GM12878 (cell line): ENCODE data around the gene CCDC83. TPM values are rescaled to one million over a fixed set of nuclear protein-coding genes. Genes with fewer than 3 reads are reported as not detected.

ENCODE experiments used
- ATAC-seq: fragments of 200-7000 bp; cut with Tn5 transposase; 3 replicates; pipeline ENCODE4 v1.9.1; 2020; ENCODE audit warnings: mild to moderate bottlenecking, moderate library complexity
- BruUV-seq: library from RNA; stranded (reverse); fragments of 400-500 nt; replicated peaks from 2 replicates; lab custom pipeline; 2021; lab: Mats Ljungman, UMichigan
- CTCF ChIA-PET: fragments of 300-600 bp; sonication (Branson Sonifier 250); formaldehyde crosslinking; extraction: SDS; loops from one replicate; lab custom pipeline; 2021; ENCODE audit warnings: inconsistent platforms; lab: Yijun Ruan, JAX
- POLR2A ChIA-PET: fragments of 350-600 bp; formaldehyde crosslinking; extraction: SDS; loops from one replicate; lab custom pipeline; 2021; ENCODE audit warnings: inconsistent platforms; lab: Charles Lee
- RAD21 ChIA-PET: fragments of 300-600 bp; sonication (Branson Sonifier 250); formaldehyde crosslinking; loops from one replicate; lab custom pipeline; 2023; ENCODE audit warnings: antibody characterized with exemption; ENCODE audit not compliant: unreplicated experiment; lab: Charles Lee
- SMC1A ChIA-PET: fragments of 300-600 bp; sonication (Branson Sonifier 250); formaldehyde crosslinking; loops from one replicate; lab custom pipeline; 2023; ENCODE audit not compliant: unreplicated experiment, uncharacterized antibody; lab: Charles Lee
- DNase-seq: peaks from one replicate; pipeline ENCODE4 v3.0.0-alpha.2; 2011; ENCODE audit warnings: low read depth, low spot score
- FAIRE-seq: peaks from 3 replicates; lab custom pipeline; 2011; peaks lifted over from hg19 to GRCh38; lab: Jason Lieb, UNC
- H2AFZ ChIP-seq: 2 replicates; pipeline ENCODE4 v1.6.0; 2011; ENCODE audit warnings: low read depth, low read length, control low read depth; ENCODE audit not compliant: control insufficient read depth
- H3K27ac ChIP-seq: 2 replicates; pipeline ENCODE4 v1.5.1; 2011; ENCODE audit warnings: control low read depth; ENCODE audit not compliant: control insufficient read depth, insufficient read depth
- H3K27me3 ChIP-seq, 2 experiments: replicated peaks in 1 of 2; 2 replicates each; pipeline versions ENCODE4 v1.6.0 to v1.6.1; 2011; ENCODE audit warnings: low read length in 1 of 2; ENCODE audit not compliant: control insufficient read depth in 2 of 2, insufficient read depth in 2 of 2
- H3K36me3 ChIP-seq, 2 experiments: 2 replicates each; pipeline ENCODE4 v1.5.1; 2011; ENCODE audit warnings: low read length in 1 of 2; ENCODE audit not compliant: control insufficient read depth in 2 of 2, insufficient read depth in 2 of 2
- H3K4me1 ChIP-seq: 2 replicates; pipeline ENCODE4 v1.6.1; 2011; ENCODE audit warnings: mild to moderate bottlenecking, low read length, moderate library complexity, mixed read lengths; ENCODE audit not compliant: control insufficient read depth, insufficient read depth
- H3K4me2 ChIP-seq: 2 replicates; pipeline ENCODE4 v1.6.0; 2011; ENCODE audit warnings: control low read depth; ENCODE audit not compliant: control insufficient read depth, insufficient read depth
- H3K4me3 ChIP-seq: fragments of 200-600 bp; sonication (generic); 2 replicates; pipeline ENCODE4 v1.5.1; 2016
- H3K79me2 ChIP-seq: 2 replicates; pipeline ENCODE4 v1.6.0; 2011; ENCODE audit warnings: low read length; ENCODE audit not compliant: control insufficient read depth, insufficient read depth
- H3K9ac ChIP-seq: 2 replicates; pipeline ENCODE4 v1.8.0; 2011; ENCODE audit warnings: low read length, control low read depth, mixed read lengths; ENCODE audit not compliant: control insufficient read depth, insufficient read depth
- H3K9me3 ChIP-seq: replicated peaks from 3 replicates; pipeline ENCODE4 v1.5.1; 2011; ENCODE audit warnings: mild to moderate bottlenecking, low read length; ENCODE audit not compliant: control insufficient read depth, insufficient read depth
- H4K20me1 ChIP-seq: 2 replicates; pipeline ENCODE4 v1.6.0; 2011; ENCODE audit not compliant: control insufficient read depth, insufficient read depth
- ATF7 ChIP-seq: fragments of 450-650 bp; IDR thresholded peaks from 2 replicates; pipeline ENCODE4 v1.6.1; 2016; ENCODE audit warnings: low read depth, mild to moderate bottlenecking
- CBX3 ChIP-seq: fragments of 200-600 bp; sonication (generic); IDR thresholded peaks from 2 replicates; pipeline ENCODE4 v1.6.1; 2016; ENCODE audit warnings: low read depth, borderline replicate concordance
- GATAD2B ChIP-seq: fragments of 450-650 bp; conservative IDR thresholded peaks from 2 replicates; pipeline ENCODE4 v1.6.1; 2017; ENCODE audit warnings: low read depth, mild to moderate bottlenecking, moderate library complexity
- HDAC2 ChIP-seq: fragments of 200-600 bp; sonication (generic); IDR thresholded peaks from 2 replicates; pipeline ENCODE4 v1.6.1; 2017
- HDAC6 ChIP-seq: fragments of 200-600 bp; sonication (generic); IDR thresholded peaks from one replicate; pipeline ENCODE4 v1.8.0; 2017; ENCODE audit warnings: antibody characterized with exemption; ENCODE audit not compliant: unreplicated experiment
- IKZF1 ChIP-seq: fragments of 450-650 bp; conservative IDR thresholded peaks from 2 replicates; pipeline ENCODE4 v1.6.1; 2017; ENCODE audit warnings: antibody characterized with exemption, mild to moderate bottlenecking
- JUND ChIP-seq: IDR thresholded peaks from 2 replicates; pipeline ENCODE4 v1.6.1; 2012; ENCODE audit warnings: low read depth, mild to moderate bottlenecking, low read length, improper control_type of control experiment, moderate library complexity
- KDM1A ChIP-seq: fragments of 200-600 bp; sonication (generic); IDR thresholded peaks from 2 replicates; pipeline ENCODE4 v1.6.1; 2016; ENCODE audit warnings: borderline replicate concordance
- RBBP5 ChIP-seq: fragments of 200-600 bp; sonication (generic); conservative IDR thresholded peaks from 2 replicates; pipeline ENCODE4 v1.6.1; 2016
- RELA ChIP-seq: fragments of 450-650 bp; IDR thresholded peaks from 2 replicates; pipeline ENCODE4 v1.8.0; 2014; ENCODE audit warnings: borderline replicate concordance; ENCODE audit not compliant: partially characterized antibody
- RELB ChIP-seq: fragments of 450-650 bp; IDR thresholded peaks from 2 replicates; pipeline ENCODE4 v1.6.1; 2017; ENCODE audit warnings: low read depth, mild to moderate bottlenecking, moderate library complexity
- SIX5 ChIP-seq: IDR thresholded peaks from 2 replicates; pipeline ENCODE4 v1.6.1; 2011; ENCODE audit warnings: mild to moderate bottlenecking, low read depth, low read length, moderate library complexity; ENCODE audit not compliant: severe bottlenecking
- SMC3 ChIP-seq: IDR thresholded peaks from 2 replicates; pipeline ENCODE4 v1.6.1; 2011; ENCODE audit warnings: low read length, improper control_type of control experiment, borderline replicate concordance
- WRNIP1 ChIP-seq: IDR thresholded peaks from 2 replicates; pipeline ENCODE4 v1.6.1; 2011; ENCODE audit warnings: low read depth, low read length, improper control_type of control experiment, borderline replicate concordance
- ZBTB33 ChIP-seq: fragments of 450-650 bp; IDR thresholded peaks from 2 replicates; pipeline ENCODE4 v1.6.1; 2017; ENCODE audit warnings: mild to moderate bottlenecking
- in situ Hi-C: fragments of 300-500 bp; cut with MboI; formaldehyde crosslinking; loops from 9 replicates; pipeline ENCODE4 v1.14.3; 2018; ENCODE audit warnings: mixed read lengths
- intact Hi-C: fragments of 100-400 bp; cut with micrococcal nuclease; formaldehyde crosslinking; loops from one replicate; pipeline ENCODE4 v1.14.2; 2022; ENCODE audit not compliant: unreplicated experiment
- polyA plus RNA-seq, 11 experiments: library from polyadenylated mRNA; depleted of rRNA in 4 of 11; unstranded in 6 of 11; stranded (reverse) in 5 of 11; fragments of >200 nt; fragmentation: Nextera tagmentation in 4 of 11; fragmentation: Illumina TruSeq in 1 of 11; extraction: Ambion mirVana in 4 of 11; extraction: Trizol in 1 of 11; gene quantifications; 1 replicate in 1 of 11; 2 replicates in 10 of 11; pipeline versions ENCODE4 v1.2.1 to v1.2.3, GENCODE V29; 2011 to 2016; ENCODE audit warnings: inconsistent platforms in 2 of 11, missing spikeins in 2 of 11, low read depth in 1 of 11
- total RNA-seq, 4 experiments: library from RNA; depleted of rRNA in 3 of 4; stranded (reverse); fragments of >200 nt in 3 of 4; fragmentation: Illumina TruSeq in 1 of 4; extraction: Trizol in 1 of 4; gene quantifications; 2 replicates each; pipeline versions ENCODE4 v1.2.1 to v1.2.3, GENCODE V29; 2013 to 2021

The CCDC83 gene
- total and polyA plus RNA-seq, 10 of the 15 experiments (the other 5 are each of a cell fraction or from before 2014, with no cell fraction given): not detected

GRCh38 chr11:85912414-85912813 lies 57.2 kb downstream of the CCDC83 start (continued):
- TF ChIP-seq RELB (no peak), IKZF1 (no peak), SMC3 (no peak), SIX5 (no peak), RBBP5 (no peak), JUND (no peak), GATAD2B (no peak), CBX3 (no peak)
- TF ChIP-seq, all 136 proteins: peak for 0

- no peaks in the 10 kb centered on the region for H3K4me1 ChIP-seq
- no peak for FAIRE-seq
- H4K20me1 ChIP-seq: no peaks in the 10 kb centered on the region
- ChIA-PET SMC1A (no interaction called here), RAD21 (no interaction called here), CTCF (no interaction called here), POLR2A (no interaction called here)
- no peak overlapping the region for H2AFZ ChIP-seq
- intact Hi-C loops (no loop called here), in situ Hi-C loops (no loop called here)
- no peak for TF ChIP-seq RELA
- no peak for TF ChIP-seq WRNIP1
- no peak for TF ChIP-seq HDAC2
- TF ChIP-seq ZBTB33: no peak
- no peak for TF ChIP-seq ATF7
- no peak for TF ChIP-seq KDM1A
- TF ChIP-seq HDAC6: no peak
- no peak overlapping the region for H3K4me3 ChIP-seq
- H3K27ac ChIP-seq: no peak overlapping the region
- no TSS peak for BruUV-seq
- no peak for DNase-seq
- no peaks in the 10 kb centered on the region for H3K36me3 ChIP-seq
- no peak overlapping the region for H3K9ac ChIP-seq
- ATAC-seq: no peak
- H3K79me2 ChIP-seq: no peaks in the 10 kb centered on the region
- no peak overlapping the region for H3K4me2 ChIP-seq
- peaks cover 0 to 2% of the 10 kb centered on the region in 2 experiments; a peak in 1 of 4 replicates for H3K27me3 ChIP-seq
- no peaks in the 10 kb centered on the region for H3K9me3 ChIP-seq
Measured at GRCh38 chr11:85913513-85913912, 58.3 kb downstream of the CCDC83 start.
